Stimulated activated CD8-positive, alpha-beta memory T cell treated with anti-CD3 and anti-CD28 coated beads, Interleukin-7, amount 100 ng/mL, for 24 hours (primary cell): ENCODE results near the gene BRIP1.

Source experiments
- DNase-seq: peaks from one replicate; pipeline ENCODE4 v3.0.0-alpha.2; 2020; ENCODE audit warnings: low read depth

Gene BRIP1

GRCh38 chr17:61662741-61663140 lies 200.6 kb downstream of the BRIP1 start:
- DNase-seq, result no peak

GRCh38 chr17:61662186-61662585 lies 201.1 kb downstream of the BRIP1 start:
- DNase-seq, result no peak

- DNase-seq, result no peak
Measured at GRCh38 chr17:61660746-61661485, 202.4 kb downstream of the BRIP1 start.

GRCh38 chr17:61659437-61659836 lies 203.9 kb downstream of the BRIP1 start:
- DNase-seq, result no peak

- no peak for DNase-seq
Measured at GRCh38 chr17:61658183-61658582, 205.1 kb downstream of the BRIP1 start.

GRCh38 chr17:61657338-61657737 lies 206.0 kb downstream of the BRIP1 start:
- DNase-seq, result no peak

- DNase-seq, result no peak
Measured at GRCh38 chr17:61656721-61657217, 206.6 kb downstream of the BRIP1 start.

GRCh38 chr17:61650749-61651148 lies 212.6 kb downstream of the BRIP1 start:
- no peak for DNase-seq

GRCh38 chr17:61648587-61648986 lies 214.7 kb downstream of the BRIP1 start:
- no peak for DNase-seq

GRCh38 chr17:61647047-61647446 lies 216.3 kb downstream of the BRIP1 start:
- no peak for DNase-seq

GRCh38 chr17:61646482-61646881 lies 216.8 kb downstream of the BRIP1 start:
- DNase-seq, result no peak

- no peak for DNase-seq
Measured at GRCh38 chr17:61645920-61646319, 217.4 kb downstream of the BRIP1 start.

GRCh38 chr17:61644800-61645774 lies 218.2 kb downstream of the BRIP1 start:
- DNase-seq, result no peak

GRCh38 chr17:61642768-61643167 lies 220.6 kb downstream of the BRIP1 start:
- no peak for DNase-seq

- no peak for DNase-seq
Measured at GRCh38 chr17:61641715-61642114, 221.6 kb downstream of the BRIP1 start.

- no peak for DNase-seq
Measured at GRCh38 chr17:61641084-61641483, 222.2 kb downstream of the BRIP1 start.

GRCh38 chr17:61639818-61640217 lies 223.5 kb downstream of the BRIP1 start:
- no peak for DNase-seq

GRCh38 chr17:61638087-61638486 lies 225.2 kb downstream of the BRIP1 start:
- no peak for DNase-seq

GRCh38 chr17:61635913-61636432 lies 227.4 kb downstream of the BRIP1 start:
- peak; percentile 17 for DNase-seq

GRCh38 chr17:61634942-61635538 lies 228.3 kb downstream of the BRIP1 start:
- no peak for DNase-seq

GRCh38 chr17:61634011-61634539 lies 229.3 kb downstream of the BRIP1 start:
- no peak for DNase-seq

- no peak for DNase-seq
Measured at GRCh38 chr17:61632826-61633225, 230.5 kb downstream of the BRIP1 start.
